ENCODE results near the gene XPC. TPM values are rescaled to one million over a fixed set of nuclear protein-coding genes. Genes with fewer than 3 reads are reported as not detected.

XPC gene
- total RNA-seq, 2 donors from 2014 or later, result 33.2 to 34.9 TPM

- intact Hi-C loops (cut with DNase I), result loop anchor here (10.0 kb wide), 1 partner anchor 234 kb away; no protein-coding TSS in a partner anchor
- DNase-seq (no peak), ATAC-seq (no peak)
- Histone ChIP-seq H3K4me3 (no peak overlapping the region), H3K4me1 (peaks cover 19% of the 10 kb centered on the region), H3K36me3 (replicated peaks in 1 of 2; ENCODE audit: insufficient read depth in 1 of 2, low read depth in 2 of 2) (peaks cover 11 to 42% of the 10 kb centered on the region in 2 donors), H3K27ac (no peak overlapping the region), H3K9me3 (no peaks in the 10 kb centered on the region), H3K27me3 (no peaks in the 10 kb centered on the region)
- TF ChIP-seq POLR2A (IDR thresholded peaks at IDR 0.05), result no peak
- no peak for TF ChIP-seq CTCF (IDR thresholded peaks at IDR 0.05)
- 94 to 96% methylated on average over 6 of the region's 6 CpGs for WGBS, 2 donors
Measured at GRCh38 chr3:14129296-14129695, 49.1 kb downstream of the XPC start.

DNA sequence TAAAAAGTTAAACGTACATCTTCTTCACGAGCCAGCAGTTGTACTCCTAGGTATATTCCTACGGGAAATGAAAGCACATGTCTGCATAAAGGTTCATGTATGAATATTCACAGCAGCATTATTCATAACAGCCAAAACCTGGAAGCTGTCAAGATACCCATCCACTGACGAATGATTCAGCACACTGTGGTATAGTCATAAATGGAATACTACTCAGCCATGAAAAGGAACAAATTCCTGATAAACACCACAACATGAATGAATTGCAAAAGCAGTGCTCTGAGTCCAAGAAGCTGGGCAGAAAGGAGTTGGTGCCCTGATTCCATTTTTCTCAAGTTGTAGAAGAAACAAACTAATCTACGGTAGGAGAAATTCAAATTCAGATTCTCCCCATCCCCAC is 49.7 kb downstream of the XPC start:
- H3K27ac ChIP-seq, result no peak overlapping the region
- ATAC-seq (no peak), DNase-seq (no peak)
- intact Hi-C loops (cut with DNase I), result loop anchor here (10.0 kb wide), 1 partner anchor 234 kb away; no protein-coding TSS in a partner anchor
- no peaks in the 10 kb centered on the region for H3K27me3 ChIP-seq
- H3K9me3 ChIP-seq, result no peaks in the 10 kb centered on the region
- peaks cover 11 to 39% of the 10 kb centered on the region in 2 donors for H3K36me3 ChIP-seq (replicated peaks in 1 of 2; ENCODE audit: insufficient read depth in 1 of 2, low read depth in 2 of 2)
- H3K4me1 ChIP-seq, result peaks cover 22% of the 10 kb centered on the region
- 96 to 99% methylated on average over 5 of the region's 5 CpGs for WGBS, 2 donors
- TF ChIP-seq CTCF (IDR thresholded peaks at IDR 0.05) (no peak), POLR2A (IDR thresholded peaks at IDR 0.05) (no peak)
- no peak overlapping the region for H3K4me3 ChIP-seq

- Histone ChIP-seq H3K27ac (no peak overlapping the region), H3K9me3 (no peaks in the 10 kb centered on the region), H3K36me3 (replicated peaks in 1 of 2; ENCODE audit: insufficient read depth in 1 of 2, low read depth in 2 of 2) (peaks cover 11 to 29% of the 10 kb centered on the region in 2 donors), H3K4me3 (no peak overlapping the region), H3K27me3 (no peaks in the 10 kb centered on the region), H3K4me1 (peaks cover 30% of the 10 kb centered on the region)
- WGBS, 2 donors, result 86 to 90% methylated on average over 12 of the region's 12 CpGs
- TF ChIP-seq POLR2A (IDR thresholded peaks at IDR 0.05) (no peak), CTCF (IDR thresholded peaks at IDR 0.05) (no peak)
- DNase-seq (no peak), ATAC-seq (no peak)
- intact Hi-C loops (cut with DNase I), result loop anchor here (10.0 kb wide), 1 partner anchor 233 kb away; no protein-coding TSS in a partner anchor
Measured at GRCh38 chr3:14127516-14128161, 50.8 kb downstream of the XPC start.

DNA sequence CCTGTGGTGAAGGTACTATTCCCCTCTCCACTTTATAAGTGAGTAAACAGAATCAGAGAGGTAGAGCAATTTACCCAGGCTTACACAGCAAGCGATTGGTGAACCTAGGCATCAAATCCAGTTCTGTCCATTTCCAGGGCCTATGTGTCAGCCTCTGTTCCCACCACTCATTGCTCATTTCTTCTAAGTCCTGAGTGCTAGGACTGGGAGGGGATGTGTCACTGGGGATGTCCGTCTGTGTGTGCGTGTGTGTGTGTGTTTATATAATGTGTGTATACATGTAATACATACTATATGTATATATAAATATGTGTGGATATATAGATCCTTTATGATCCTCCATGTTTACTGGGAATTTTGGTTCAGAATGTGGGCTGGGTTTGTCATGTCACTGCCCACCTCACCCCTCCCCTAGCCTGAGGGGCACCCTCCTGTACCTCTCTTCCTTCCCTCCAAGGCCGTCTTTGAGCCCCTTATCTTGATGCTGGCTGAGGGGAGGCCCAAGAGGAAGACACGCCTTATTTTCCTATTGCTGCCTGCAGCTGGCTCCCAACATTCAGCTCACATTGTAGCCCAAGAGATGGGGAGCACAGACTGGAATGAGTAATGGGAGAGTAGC is 51.4 kb downstream of the XPC start:
- intact Hi-C loops (cut with DNase I), result loop anchor here (10.0 kb wide), 1 partner anchor 232 kb away; no protein-coding TSS in a partner anchor
- peaks cover 11 to 23% of the 10 kb centered on the region in 2 donors for H3K36me3 ChIP-seq (replicated peaks in 1 of 2; ENCODE audit: insufficient read depth in 1 of 2, low read depth in 2 of 2)
- H3K9me3 ChIP-seq, result no peaks in the 10 kb centered on the region
- no peaks in the 10 kb centered on the region for H3K27me3 ChIP-seq
- TF ChIP-seq POLR2A (IDR thresholded peaks at IDR 0.05) (no peak), CTCF (IDR thresholded peaks at IDR 0.05) (no peak)
- DNase-seq, result no peak
- no peak for ATAC-seq
- peaks cover 30% of the 10 kb centered on the region for H3K4me1 ChIP-seq
- H3K27ac ChIP-seq, result no peak overlapping the region
- no peak overlapping the region for H3K4me3 ChIP-seq
- 72% methylated on average over 5 of the region's 5 CpGs for WGBS, 2 donors
